ENCODE results near the gene TTC13.

The TTC13 gene

GRCh38 chr1:230979389-230979716, 692 bp upstream of the TTC13 start:
- DNase-seq (ENCODE audit: low read depth in 2 of 2), result peak in 1 of 2 donors; percentile 2
- peak overlapping the region; percentile 70 to 74 for H3K4me3 ChIP-seq (replicated peaks in 1 of 2; ENCODE audit: low read depth in 2 of 2, low read length in 2 of 2)
- no peak for TF ChIP-seq CTCF (IDR thresholded peaks at IDR 0.05; ENCODE audit: low read depth, low read length)

DNA sequence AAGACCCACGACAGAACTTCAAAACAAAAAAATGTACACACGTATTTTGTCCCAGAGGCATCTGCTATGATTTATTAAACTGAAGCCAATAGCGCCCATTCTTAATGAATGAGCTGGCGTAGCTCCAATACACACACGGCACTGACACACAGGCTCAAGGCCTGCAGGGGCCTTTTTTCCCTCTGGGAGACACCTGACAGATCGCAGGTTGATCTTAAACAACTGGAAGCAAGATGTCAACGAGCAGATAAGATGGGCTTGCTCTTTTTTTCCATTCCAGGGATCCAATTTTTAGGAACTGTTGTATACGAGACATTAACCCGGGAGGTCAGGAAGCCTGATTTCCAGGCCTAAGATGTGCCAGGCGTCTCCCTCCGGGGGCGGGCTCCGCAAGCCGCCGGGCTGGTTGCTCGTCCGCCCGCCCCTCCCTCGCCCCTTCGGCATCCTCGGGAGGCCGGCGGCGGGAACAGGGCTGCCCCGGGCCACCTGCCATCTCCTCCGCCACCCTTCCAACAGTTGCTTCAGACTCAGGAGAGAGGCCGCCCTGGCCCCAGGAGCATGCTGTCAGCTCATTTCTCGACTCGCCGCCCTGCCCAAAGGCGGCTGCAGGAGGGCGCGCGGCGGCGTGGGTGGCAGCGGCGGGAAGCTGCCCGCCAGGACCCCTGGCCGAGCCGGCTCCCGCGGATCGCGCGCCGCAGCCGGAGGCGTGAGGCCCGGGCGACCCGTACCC, 735 bp downstream of the TTC13 start:
- H3K4me3 ChIP-seq (replicated peaks in 1 of 2; ENCODE audit: low read depth in 2 of 2, low read length in 2 of 2), result peak overlapping the region; percentile 70 to 74
- TF ChIP-seq CTCF (IDR thresholded peaks at IDR 0.05; ENCODE audit: low read depth, low read length), result no peak
- peak; percentile 16 to 27 for DNase-seq (ENCODE audit: low read depth in 2 of 2)

GRCh38 chr1:230976825-230977747, 1.6 kb downstream of the TTC13 start:
- TF ChIP-seq CTCF (IDR thresholded peaks at IDR 0.05; ENCODE audit: low read depth, low read length), result no peak
- H3K4me3 ChIP-seq (replicated peaks in 1 of 2; ENCODE audit: low read depth in 2 of 2, low read length in 2 of 2), result peak overlapping the region in 1 of 2 donors; percentile 70
- no peak for DNase-seq (ENCODE audit: low read depth in 2 of 2)

GRCh38 chr1:230976360-230976759, 2.3 kb downstream of the TTC13 start:
- TF ChIP-seq CTCF (IDR thresholded peaks at IDR 0.05; ENCODE audit: low read depth, low read length), result no peak
- DNase-seq (ENCODE audit: low read depth in 2 of 2), result no peak
- no peak overlapping the region for H3K4me3 ChIP-seq (replicated peaks in 1 of 2; ENCODE audit: low read depth in 2 of 2, low read length in 2 of 2)

- H3K4me3 ChIP-seq (replicated peaks in 1 of 2; ENCODE audit: low read depth in 2 of 2, low read length in 2 of 2), result no peak overlapping the region
- no peak for DNase-seq (ENCODE audit: low read depth in 2 of 2)
- no peak for TF ChIP-seq CTCF (IDR thresholded peaks at IDR 0.05; ENCODE audit: low read depth, low read length)
These were observed 3.0 kb downstream of the TTC13 start for GRCh38 chr1:230975636-230976035.

DNA sequence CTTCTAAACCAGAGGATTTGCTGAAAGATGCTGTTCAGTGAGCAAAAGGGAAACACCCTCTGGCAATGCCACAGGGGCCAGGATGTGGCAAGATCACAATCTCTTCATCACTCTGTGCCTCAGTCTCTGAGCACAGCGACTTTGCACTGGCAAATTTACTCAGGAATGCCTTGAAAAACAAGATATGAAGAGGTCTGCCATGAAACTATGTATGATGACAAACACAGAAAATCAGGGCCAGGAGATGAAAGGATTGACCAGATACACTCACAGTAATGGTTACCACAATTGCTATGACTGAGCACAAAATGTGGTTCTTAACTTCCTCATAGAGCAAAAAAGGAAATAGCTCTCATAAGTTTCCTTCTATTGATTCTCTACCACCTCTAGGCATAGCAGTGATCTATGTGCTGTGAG, 5.8 kb downstream of the TTC13 start:
- H3K4me3 ChIP-seq (replicated peaks in 1 of 2; ENCODE audit: low read depth in 2 of 2, low read length in 2 of 2), result no peak overlapping the region
- no peak for DNase-seq (ENCODE audit: low read depth in 2 of 2)
- no peak for TF ChIP-seq CTCF (IDR thresholded peaks at IDR 0.05; ENCODE audit: low read depth, low read length)

All from cardiac fibroblast (primary cell).